Brain pericyte (primary cell): Measurements from ENCODE around the gene FARP1.

Experiments used
- DNase-seq: peaks from one replicate; pipeline ENCODE4 v3.0.0-alpha.2; 2012; ENCODE audit warnings: low read depth, low spot score

FARP1 gene

DNA sequence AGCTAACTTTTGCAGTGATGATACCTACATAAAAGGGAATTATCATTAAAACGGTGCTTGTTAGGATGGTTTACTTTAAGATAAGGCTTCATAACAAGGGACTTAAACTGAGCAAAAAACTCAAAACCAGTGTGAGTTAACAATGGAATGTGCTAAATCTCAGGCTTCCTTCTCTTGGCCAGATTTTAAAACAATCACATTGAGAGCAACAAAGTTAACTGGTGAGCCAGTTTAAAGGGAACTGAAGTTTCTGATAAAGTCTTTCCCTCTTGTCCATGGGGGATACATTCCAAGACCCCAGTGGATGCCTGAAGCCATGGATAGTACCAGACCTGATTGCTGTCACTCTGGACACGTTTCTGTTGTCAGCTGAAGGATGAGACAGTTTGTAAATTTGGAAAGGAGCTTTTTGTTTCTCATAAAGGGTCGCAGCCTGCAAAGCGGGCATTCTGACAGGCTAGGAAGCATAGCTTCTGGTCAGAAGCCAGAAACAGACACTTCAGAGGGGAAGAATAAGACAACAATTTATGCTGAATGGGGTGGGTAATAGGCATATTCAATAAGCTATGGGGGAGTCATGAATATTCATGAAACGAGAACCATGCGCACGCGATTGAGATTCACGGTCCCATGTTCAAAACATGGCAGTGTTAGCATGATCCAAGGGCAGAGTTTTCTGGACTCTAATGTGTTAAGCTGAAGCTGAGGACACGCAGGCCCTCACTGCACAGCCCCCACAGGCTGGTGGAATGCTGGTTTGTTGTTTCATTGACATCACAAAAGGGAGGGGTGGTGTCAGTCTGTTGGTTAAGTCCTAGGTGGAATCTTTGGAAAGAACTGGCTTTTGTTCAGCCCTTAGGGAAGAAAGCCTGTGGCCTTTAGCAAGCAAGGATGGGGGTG lies 184.7 kb downstream of the FARP1 start:
- DNase-seq, result no peak

DNA sequence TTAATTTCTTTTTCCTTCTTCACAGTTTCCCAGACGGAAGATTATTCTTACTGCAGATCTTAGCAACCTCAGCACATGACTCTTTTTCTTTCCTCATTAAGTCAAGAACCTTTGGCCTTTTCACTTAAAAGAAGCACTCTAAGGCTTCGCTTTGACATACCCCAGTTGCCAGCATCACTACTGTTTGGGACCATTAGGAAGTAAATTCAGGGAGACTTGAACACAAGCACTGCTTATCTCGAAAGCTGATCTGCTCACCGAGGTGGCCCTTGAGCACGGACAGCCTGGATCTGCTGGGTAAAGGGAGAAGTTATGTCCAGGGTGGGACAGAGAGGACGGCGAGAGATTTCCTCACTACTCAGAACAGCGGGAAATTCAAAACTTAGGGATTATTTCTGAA lies 185.6 kb downstream of the FARP1 start:
- no peak for DNase-seq

DNA sequence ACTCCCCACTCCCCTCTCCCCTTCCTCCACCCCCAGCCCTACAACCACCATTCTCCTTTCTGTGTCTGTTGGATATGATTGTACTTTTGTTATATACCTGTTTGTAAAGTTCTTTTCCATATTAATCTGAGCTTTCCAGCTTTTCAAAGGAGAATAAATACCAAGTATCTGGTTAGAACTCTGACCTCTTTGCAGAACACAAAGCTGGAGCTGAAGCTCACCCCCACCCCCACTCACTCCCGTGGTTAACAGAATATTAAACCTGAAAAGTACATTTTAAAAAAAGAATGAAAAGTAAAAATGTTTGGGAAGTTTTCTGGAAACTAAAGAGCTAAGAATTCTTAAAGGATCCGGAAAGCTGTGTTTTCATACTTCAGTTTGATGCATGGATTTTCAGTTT lies 189.3 kb downstream of the FARP1 start:
- DNase-seq, result no peak

DNA sequence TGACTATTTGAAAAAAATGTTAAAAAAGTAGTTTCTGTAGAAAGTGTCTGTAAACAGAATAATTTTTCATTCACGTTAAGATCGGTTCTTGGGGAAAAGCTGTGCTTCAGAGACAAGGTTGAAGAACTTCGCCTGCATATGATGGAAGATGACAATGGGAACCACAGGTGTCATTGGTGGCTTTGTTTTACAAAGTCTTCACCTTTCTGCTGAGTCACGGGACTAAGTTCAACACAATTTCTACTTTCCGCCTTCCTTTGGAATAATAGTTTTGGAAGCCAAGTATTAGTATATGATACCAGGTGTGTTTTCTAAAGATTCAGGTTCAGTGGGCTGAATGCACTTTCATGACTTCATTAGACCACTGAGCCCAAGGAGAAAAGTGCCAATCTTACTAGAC lies 189.8 kb downstream of the FARP1 start:
- no peak for DNase-seq

DNA sequence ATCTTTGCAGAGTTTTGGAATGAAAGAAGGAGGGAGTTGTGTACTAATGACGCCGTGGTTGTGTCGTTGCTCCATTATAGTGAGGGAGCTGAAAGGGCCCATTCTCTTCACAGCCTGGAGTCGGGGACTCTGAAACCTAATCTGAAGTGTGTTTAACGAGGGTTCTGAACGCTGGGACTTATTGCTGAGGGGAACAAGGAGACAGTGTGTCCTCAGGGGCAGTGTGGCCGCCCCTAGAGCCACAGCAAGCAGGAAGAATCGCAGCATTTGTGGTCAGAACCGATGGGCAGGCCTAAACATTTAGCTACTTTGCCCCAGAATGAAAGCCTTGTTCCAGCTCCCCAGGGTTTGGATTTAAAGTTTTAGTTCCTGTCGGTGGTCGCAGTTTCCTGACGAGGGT lies 190.6 kb downstream of the FARP1 start:
- no peak for DNase-seq

DNA sequence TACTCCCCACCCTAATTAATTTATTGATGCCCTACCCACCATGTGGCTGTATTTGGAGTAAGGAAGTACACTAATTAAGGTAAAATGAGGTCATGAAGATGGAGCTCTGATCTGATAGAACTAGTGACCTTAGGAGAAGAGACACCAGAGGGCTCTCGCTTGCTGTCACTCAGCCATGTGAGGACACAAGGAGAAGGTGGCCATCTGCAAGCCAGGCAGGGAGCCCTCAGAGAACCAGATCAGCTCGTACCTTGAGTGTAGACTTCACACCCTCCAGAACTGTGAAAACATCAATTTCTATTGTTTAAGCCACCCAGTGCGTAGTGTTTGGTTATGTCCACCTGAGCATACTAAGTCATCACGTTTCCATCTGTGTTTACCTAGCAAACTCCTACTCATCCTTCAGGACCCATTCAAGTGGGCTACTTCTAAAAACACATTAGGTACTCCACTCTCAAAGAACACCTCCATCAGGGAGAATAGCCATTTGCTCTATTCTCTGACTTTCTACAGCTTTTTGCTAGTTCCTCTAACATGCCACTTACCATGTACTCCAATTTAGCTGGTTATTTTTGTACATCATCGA lies 191.8 kb downstream of the FARP1 start:
- no peak for DNase-seq

DNA sequence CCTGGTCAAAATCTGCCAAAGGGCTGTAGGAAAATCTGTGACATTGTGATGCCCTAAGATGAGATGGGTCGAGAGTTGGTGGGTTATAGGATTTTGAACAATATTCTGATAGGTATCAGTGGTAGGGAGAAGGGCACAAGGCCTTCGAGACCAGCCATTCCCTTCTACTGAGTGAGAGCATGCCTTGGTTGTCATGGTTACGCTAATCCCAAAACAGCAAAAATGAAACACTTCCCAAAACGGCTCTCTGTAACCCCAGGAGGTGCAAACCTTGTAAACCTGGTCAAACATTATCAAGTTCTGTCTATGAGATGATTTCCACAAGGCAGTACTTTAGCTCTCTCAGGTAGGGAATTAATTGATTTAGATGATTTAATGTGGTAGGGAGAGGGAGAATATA lies 192.8 kb downstream of the FARP1 start:
- DNase-seq, result no peak

DNA sequence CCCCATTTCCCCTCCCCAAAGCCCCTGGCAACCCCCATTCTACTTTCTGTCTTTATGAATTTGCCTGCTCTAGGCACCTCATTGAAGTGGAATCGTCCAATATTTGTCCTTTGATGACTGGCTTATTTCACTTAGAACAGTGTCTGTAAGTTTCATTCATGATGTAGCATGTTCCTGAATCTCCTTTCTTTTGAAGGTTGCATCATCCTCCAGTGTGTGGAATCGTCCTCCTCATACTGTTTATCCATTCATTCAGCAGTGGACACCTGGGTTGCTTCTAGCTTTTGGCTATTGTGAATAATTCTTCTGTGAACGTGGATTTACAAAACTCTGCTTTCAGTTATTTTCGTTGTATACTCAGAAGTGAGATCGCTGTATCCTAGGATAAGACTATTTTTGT lies 195.4 kb downstream of the FARP1 start:
- DNase-seq, result no peak

DNA sequence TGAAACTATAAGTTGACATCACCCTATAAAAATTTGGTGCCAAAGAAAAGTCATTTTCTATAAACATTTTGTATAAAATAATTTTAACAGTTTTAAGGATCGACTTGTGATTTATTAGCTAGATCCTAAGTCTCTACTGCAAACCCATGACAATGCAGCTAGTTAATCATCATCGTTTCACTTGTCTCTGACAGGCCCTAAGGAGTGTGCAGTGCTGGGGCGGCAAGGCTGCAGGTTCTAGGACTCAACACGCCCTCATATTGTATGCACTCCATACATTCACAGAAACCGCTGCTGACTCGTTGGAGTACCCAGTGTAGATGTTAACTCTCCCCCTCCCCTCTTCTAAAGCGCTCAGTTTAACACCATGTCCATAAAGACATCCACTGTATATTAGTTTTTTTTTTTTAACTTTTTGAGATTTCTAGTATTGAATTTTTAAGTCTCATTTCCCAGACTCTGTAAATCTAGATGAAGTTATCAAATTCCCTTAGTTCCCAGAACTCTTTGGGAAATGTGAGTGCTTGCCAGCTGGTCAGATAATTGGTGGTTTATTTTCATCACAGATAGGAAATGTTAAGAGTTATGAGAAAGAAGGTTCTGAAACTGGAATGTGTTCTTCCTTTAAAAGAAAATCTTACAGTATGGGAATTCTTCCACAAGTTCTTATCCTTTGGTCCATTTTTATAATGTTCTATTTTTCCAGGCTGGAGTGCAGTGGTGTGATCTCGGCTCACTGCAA lies 197.0 kb downstream of the FARP1 start:
- DNase-seq, result no peak

DNA sequence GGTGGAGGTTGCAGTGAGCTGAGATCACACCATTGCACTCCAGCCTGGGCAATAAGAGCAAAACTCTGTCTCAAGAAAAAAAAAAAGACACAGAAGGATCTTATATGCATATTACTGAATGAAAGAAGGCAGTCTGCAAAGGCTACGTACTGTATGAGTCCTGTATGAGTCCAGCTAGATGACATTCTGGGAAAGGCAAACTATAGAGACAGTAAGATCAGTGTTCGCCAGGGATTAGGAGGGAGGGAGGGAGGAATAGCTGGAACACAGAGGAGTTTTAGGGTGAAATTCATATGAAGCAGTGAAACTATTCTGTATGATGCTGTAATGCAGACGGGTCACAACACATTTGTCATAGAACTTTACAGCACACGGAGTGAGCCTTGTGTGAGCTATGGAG lies 200.1 kb downstream of the FARP1 start:
- no peak for DNase-seq

DNA sequence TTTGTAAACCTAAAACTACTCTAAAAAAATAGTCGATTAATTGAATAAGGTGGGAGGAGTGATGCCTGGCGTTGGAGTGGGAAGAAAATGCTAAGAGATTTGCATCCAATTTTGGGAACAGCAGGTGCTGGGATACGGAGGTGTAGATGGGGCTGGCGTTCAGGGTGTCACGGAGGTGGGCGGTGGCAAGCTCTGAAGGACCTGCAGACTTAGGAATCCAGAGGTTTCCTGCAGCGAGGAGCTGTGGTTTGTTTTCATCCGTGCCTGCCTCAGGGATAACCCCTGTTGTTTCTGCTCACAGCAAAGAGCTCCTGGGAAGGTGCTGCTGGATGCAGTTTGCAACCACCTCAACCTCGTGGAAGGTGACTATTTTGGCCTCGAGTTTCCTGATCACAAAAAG lies 200.6 kb downstream of the FARP1 start:
- no peak for DNase-seq

DNA sequence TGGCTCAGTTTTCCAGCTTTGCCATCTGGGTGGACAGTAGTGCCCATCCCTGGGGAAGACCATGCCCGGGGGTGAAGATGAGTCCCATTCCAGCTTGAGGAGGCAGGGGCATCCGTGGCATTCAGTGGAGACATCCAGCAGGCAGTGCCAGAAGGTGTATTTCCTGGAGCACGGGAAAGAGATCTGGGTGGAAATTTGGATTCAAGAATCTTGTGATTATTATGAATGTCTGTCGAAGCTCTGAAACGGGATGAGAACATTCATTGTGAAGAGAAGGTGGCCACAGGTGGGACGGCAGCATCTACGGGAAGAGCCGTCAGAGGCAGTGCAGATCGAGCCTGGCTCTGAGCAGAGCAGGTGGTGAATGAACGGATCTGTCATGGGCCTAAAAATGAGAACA lies 201.5 kb downstream of the FARP1 start:
- no peak for DNase-seq

DNA sequence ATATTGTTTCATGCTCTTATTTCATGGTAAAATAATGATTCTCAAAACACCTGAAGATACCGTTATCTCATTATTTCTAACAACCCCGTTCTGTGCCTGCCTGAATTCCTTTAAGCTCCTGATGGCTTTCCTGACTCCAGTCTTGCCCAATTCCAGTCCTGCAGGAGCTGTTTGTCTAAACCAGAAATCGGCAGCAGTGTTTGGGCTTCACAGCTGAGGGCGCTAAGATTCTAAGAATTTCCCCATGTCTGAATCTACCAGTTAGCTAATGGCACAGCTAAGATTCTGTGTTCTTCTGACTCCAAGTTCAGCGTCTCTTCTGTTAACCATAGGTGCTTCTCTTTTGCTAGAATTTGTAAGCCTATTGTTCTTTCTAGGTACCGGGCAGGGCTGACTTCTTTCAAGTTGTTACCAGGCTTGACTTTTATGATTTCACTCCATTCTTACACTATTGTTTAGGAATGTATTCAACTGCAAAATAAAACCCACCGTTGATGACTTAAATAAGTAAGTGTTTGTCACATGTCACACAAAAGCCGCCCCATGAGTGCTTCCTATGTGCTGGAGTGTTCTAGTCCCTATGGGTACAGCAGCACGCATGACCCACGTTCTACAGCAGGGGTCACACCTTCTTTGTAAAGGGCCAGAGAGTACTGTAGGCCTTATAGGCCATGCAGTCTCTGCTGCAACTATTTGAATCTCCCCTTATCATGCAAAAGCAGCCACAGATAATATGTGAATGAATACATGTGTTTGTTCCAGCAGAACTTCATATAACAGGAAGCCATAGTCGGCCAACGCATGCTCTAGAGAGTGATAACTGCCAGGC lies 202.4 kb downstream of the FARP1 start:
- DNase-seq, result no peak

DNA sequence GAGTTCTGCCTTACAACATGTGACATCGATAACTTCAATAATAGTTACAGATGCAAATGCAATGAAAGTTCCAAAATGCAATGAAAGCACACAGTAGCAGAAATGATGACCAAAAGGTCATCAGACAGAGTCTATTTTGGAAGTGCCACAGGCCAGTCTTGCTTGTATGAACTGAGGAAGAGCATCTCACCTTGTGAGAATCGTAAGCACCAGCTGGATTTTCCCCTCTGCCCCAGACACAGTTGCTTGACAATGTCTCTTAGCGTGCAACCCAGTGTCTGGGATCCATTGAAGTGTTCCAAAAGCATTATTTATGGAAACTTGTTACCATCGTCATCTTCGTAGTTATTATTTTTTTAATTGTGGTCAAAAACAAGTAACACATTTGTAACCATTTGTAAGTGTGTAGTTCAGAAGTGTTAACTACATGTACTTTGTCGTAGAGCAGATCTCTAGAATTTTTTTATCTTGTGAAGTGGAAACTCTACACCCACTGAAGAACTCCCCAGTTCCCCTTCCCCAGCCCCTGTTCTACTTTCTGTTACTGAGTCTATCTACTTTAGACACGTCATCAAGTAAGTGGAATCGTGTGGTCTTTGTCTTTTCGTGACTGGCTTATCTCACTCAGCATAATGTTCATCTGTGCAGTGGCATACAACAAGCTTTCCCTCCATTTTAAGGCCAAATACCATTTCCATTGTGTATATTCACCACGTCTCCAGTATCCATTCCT lies 204.2 kb downstream of the FARP1 start:
- DNase-seq, result no peak

DNA sequence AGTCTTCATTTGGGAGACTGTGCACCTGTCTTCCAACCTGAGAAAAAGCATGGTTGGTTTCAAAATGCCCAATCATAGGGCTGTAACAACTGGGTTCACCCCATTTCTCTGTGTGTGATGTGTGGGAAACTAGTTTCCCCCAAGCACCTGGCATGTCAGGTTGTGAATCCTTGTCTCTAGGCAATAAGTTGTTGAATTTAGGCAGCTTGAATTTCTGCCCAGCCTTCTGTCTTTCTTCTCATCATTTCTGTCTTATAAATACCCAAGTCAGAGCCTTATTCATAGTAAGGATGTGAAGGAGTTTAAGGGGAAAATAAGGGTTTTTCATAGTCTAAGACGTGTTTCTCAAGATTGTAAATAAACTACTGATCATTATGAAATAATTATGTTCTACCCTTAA lies 204.9 kb downstream of the FARP1 start:
- no peak for DNase-seq

DNA sequence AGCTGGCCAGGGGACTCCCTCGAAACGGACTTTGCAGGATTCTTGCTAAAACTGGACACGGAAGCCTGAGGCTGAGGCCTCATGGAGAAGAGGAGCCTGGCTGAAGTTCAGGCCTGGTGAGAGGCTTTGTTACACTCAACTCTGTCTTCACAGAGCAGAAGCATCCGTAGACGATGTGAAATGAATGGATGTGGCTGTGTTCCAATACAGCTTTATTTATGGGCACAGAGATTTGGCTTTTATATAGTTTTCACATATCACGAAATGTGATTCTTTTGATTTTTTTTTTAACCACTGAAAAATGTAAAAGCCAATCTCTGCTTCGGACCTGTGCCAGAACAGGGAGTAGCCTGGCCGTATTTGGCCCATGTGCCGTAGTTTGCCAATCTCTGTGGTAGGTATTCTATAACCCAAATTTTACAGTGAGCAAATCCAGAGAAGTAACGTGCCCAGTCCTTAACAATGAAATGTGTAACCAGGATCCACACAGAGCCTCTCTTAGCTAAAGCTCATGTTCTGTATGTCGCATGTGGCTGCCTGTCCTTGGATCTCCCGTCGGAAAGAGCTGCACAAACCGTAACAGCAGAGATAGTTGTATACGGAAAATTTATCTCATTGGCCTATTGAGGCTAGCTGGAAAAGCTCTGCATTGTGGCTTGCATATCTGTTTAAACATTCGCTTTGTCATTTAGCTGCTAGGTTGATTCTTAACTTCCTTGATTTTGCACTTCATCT lies 205.7 kb downstream of the FARP1 start:
- DNase-seq, result no peak

DNA sequence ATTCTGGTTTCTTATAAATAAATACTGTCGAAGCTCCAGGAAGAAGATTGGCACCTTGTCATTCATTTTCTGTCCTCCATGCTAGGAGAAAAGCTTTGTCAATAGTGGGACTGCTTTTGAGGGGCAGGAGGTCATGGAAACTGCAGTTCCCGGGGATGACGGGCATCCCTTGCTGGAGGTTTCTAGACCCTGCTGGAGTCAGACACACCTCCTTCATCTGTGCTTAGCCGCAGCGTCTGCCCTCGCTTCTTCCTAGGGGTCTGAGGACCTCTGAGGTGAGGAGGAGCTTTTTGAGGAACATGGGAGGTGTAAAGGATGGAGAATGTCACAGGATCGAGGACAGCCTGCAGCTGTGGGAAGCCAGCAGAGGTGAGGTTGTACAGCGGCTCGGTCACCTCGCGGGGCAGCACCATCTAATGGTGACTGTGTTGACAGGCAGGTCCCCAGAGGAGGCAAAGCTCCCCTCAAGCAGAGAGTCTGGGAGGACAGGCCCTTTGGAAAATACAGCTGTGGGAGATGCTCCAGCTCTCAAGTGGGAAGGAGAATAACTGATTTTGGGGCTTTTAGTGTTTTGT lies 206.9 kb downstream of the FARP1 start:
- DNase-seq, result no peak

DNA sequence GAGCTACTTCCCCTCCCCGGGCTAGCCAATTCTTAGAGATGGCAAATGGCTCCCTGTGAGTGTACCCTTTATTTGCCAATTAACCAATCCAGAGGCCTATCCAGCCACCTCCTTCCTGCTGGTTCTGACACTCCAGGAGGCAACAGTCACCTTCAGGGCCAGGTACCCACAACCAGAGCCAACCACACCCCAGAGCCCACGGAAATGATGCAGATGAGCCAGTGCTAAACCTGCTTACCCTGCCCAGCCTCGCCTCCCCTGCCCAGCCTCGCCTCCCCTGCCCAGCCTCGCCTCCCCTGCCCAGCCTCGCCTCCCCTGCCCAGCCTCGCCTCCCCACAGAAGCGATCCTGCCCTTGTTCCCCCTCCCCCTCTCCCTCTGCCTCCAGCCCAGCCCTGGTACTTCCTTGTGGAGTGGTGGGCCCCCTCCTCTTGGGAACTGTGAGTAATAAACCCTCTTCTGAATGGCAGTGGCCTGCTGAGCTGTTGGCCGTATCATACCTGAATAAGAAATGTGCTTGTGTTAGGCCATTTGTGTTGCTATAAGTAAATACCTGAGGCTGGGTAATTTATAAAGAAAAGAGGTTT lies 207.9 kb downstream of the FARP1 start:
- no peak for DNase-seq

DNA sequence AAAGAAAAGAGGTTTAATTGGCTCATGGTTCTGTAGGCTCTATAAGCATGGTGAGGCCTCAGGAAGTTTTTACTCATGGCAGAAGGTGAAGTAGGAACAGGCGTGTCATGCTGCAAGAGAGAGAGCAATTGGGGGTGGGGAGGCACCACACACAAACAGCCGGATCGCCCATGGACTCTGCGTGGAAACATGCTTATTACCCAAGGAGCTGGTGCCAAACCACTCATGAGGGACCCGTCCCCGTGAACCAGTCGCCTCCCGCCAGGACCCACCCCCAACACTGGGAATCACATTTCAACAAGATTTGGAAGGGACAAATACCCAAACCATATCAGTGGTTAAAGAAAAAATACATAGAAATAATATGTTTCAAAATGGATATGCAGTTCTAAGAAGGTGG lies 208.7 kb downstream of the FARP1 start:
- no peak for DNase-seq

DNA sequence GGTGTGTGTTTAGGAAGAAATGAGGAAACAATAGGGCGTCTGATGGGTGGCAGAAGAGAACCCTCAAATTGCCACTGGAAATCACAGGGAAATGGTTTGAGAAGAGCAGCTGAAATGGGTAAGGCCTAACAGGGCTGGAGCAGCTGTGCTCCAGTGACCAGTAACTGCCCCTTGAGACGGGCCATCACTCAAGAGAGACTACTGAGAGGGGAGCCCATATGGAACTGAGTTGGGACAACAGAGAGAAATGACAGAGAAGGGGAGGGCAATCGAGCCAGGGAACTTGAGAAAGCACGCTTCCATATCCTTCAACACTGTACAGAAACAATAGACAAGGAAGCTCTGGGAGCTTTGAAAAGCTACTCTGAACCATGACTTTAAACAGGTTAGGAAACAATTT lies 209.3 kb downstream of the FARP1 start:
- DNase-seq, result no peak
